ENCODE data around the gene AHCYL2. TPM values are rescaled to one million over a fixed set of nuclear protein-coding genes. Genes with fewer than 3 reads are reported as not detected.

Gene AHCYL2
- total RNA-seq, 4 donors from 2014 or later: 33.5 to 61.2 (median 41.7) TPM

DNA sequence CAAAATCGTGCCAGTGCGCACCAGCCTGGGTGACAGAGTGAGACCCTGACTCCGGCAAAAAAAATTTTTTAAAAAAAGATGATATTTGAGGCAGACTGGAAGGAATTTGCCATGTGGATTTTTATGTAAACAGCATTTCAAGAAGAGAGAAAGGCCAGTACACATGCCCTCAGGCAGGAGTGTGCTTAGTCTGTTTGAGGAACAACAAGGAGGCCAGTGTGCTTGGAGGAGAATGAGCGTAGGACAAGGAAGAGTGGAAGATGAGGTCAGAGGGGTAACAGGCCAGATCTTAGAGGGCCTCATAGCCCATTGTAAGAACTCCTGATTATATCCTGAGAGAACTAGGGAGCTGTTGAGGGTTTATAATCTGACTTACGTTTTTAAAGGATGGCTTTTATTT is 192.2 kb downstream of the AHCYL2 start:
- WGBS: 78% methylated on average over 5 of the region's 5 CpGs
- TF ChIP-seq CTCF (IDR thresholded peaks at IDR 0.05): no peak
- no peak for TF ChIP-seq POLR2AphosphoS5 (IDR thresholded peaks at IDR 0.05)
- no peak for TF ChIP-seq EP300 (IDR thresholded peaks at IDR 0.05)
- no peak for TF ChIP-seq POLR2A (IDR thresholded peaks at IDR 0.05)
- H3K27ac ChIP-seq: no peak overlapping the region
- no peaks in the 10 kb centered on the region for H3K4me1 ChIP-seq
- H3K4me3 ChIP-seq: no peak overlapping the region
- no peaks in the 10 kb centered on the region for H3K9me3 ChIP-seq
- H3K36me3 ChIP-seq: peaks cover 45% of the 10 kb centered on the region
- H3K27me3 ChIP-seq: no peaks in the 10 kb centered on the region
- no peak for DNase-seq (ENCODE audit: low spot score in 2 of 2)

- DNase-seq (ENCODE audit: low spot score in 2 of 2): no peak
- Histone ChIP-seq H3K27me3 (no peaks in the 10 kb centered on the region), H3K4me3 (no peak overlapping the region), H3K27ac (no peak overlapping the region), H3K36me3 (peaks cover 37% of the 10 kb centered on the region), H3K4me1 (no peaks in the 10 kb centered on the region), H3K9me3 (no peaks in the 10 kb centered on the region)
- WGBS: 40% methylated on average over 2 of the region's 2 CpGs
- TF ChIP-seq CTCF (IDR thresholded peaks at IDR 0.05) (no peak), POLR2AphosphoS5 (IDR thresholded peaks at IDR 0.05) (no peak), POLR2A (IDR thresholded peaks at IDR 0.05) (no peak)
Measured at GRCh38 chr7:129421717-129422250, 197.0 kb downstream of the AHCYL2 start.

- WGBS: 95% methylated on average over 4 of the region's 4 CpGs
- H3K4me3 ChIP-seq: no peak overlapping the region
- H3K36me3 ChIP-seq: peaks cover 40% of the 10 kb centered on the region
- no peak for DNase-seq (ENCODE audit: low spot score in 2 of 2)
- no peaks in the 10 kb centered on the region for H3K9me3 ChIP-seq
- TF ChIP-seq EP300 (IDR thresholded peaks at IDR 0.05): no peak
- TF ChIP-seq POLR2AphosphoS5 (IDR thresholded peaks at IDR 0.05): no peak
- TF ChIP-seq CTCF (IDR thresholded peaks at IDR 0.05): no peak
- no peak for TF ChIP-seq POLR2A (IDR thresholded peaks at IDR 0.05)
- no peaks in the 10 kb centered on the region for H3K4me1 ChIP-seq
- H3K27me3 ChIP-seq: no peaks in the 10 kb centered on the region
- H3K27ac ChIP-seq: no peak overlapping the region
Measured at GRCh38 chr7:129422727-129423126, 197.9 kb downstream of the AHCYL2 start.

DNA sequence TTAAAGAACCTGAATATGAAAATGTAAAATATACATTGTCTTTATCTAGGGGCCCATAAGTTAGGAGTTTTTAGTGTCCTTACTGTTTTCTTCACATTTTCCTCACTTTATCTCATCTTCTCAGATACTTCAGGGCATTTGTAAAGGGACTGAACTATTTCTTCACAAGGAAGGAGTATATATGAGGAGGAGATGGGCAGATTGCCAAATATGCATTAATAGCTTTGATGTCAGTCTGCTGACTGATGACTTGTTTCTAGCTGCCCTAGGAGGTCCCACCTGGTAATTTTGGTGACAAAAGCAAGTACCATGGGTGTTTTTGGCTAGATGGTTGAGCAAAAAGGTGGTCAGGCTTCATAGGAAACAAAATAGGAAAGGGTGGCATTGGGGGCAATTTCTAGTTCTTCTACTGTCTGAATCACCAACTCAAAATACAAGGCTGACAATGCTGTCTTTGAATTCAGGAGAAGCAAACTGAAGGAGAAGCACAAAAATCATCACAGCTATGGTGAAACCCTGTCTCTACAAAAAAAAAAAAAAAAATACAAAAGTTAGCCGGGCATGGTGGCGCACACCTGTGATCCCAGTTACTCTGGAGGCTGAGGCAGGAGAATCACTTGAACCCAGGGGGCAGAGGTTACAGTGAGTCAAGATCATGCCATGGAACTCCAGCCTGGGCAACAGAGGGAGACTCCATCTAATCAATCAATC is 199.0 kb downstream of the AHCYL2 start:
- TF ChIP-seq POLR2A (IDR thresholded peaks at IDR 0.05) (no peak), CTCF (IDR thresholded peaks at IDR 0.05) (no peak), POLR2AphosphoS5 (IDR thresholded peaks at IDR 0.05) (no peak), EP300 (IDR thresholded peaks at IDR 0.05) (no peak)
- 95% methylated on average over 2 of the region's 2 CpGs for WGBS
- no peaks in the 10 kb centered on the region for H3K4me1 ChIP-seq

GRCh38 chr7:129426482-129426881 is 201.7 kb downstream of the AHCYL2 start:
- Histone ChIP-seq H3K27me3 (no peaks in the 10 kb centered on the region), H3K4me3 (no peak overlapping the region), H3K4me1 (no peaks in the 10 kb centered on the region), H3K36me3 (peaks cover 34% of the 10 kb centered on the region), H3K27ac (no peak overlapping the region), H3K9me3 (no peaks in the 10 kb centered on the region)
- TF ChIP-seq CTCF (IDR thresholded peaks at IDR 0.05): no peak
- no peak for DNase-seq (ENCODE audit: low spot score in 2 of 2)

More for the DNA sequence above, 199.0 kb downstream of the AHCYL2 start:
- Histone ChIP-seq H3K9me3 (no peaks in the 10 kb centered on the region), H3K27me3 (no peaks in the 10 kb centered on the region), H3K36me3 (peaks cover 40% of the 10 kb centered on the region), H3K4me3 (no peak overlapping the region), H3K27ac (no peak overlapping the region)
- no peak for DNase-seq (ENCODE audit: low spot score in 2 of 2)
